HepG2 (cell line): Measurements from ENCODE around the gene SNRPD2. TPM values are rescaled to one million over a fixed set of nuclear protein-coding genes. Genes with fewer than 3 reads are reported as not detected.
A peak's percentile ranks its signal among the peaks of the same experiment; 100 is the strongest.

Experiments used
- AHR ChIP-seq: IDR thresholded peaks from 2 replicates; pipeline ENCODE4 v1.6.1; 2018; ENCODE audit warnings: missing genetic modification reagents, missing compliant biosample characterization
- BRCA1 ChIP-seq: sonication (generic); formaldehyde crosslinking; IDR thresholded peaks from 2 replicates; pipeline ENCODE4 v1.4.0; 2020; ENCODE audit warnings: missing genetic modification reagents
- CBX5 ChIP-seq: sonication (generic); formaldehyde crosslinking; IDR thresholded peaks from 2 replicates; pipeline ENCODE4 v1.4.0; 2020; ENCODE audit warnings: missing genetic modification reagents, borderline replicate concordance
- CHD2 ChIP-seq: IDR thresholded peaks from 2 replicates; pipeline ENCODE4 v1.6.1; 2011; ENCODE audit warnings: low read depth, low read length, improper control_type of control experiment
- DMTF1 ChIP-seq: sonication (generic); formaldehyde crosslinking; IDR thresholded peaks from 2 replicates; pipeline ENCODE4 v1.4.0; 2020; ENCODE audit warnings: mild to moderate bottlenecking, missing genetic modification reagents
- GLI4 ChIP-seq: sonication (generic); formaldehyde crosslinking; IDR thresholded peaks from 2 replicates; pipeline ENCODE4 v1.5.1; 2020; ENCODE audit warnings: missing genetic modification reagents, mild to moderate bottlenecking, moderate library complexity, borderline replicate concordance
- HIVEP1 ChIP-seq: sonication (generic); formaldehyde crosslinking; IDR thresholded peaks from 2 replicates; pipeline ENCODE4 v1.4.0; 2020; ENCODE audit warnings: mild to moderate bottlenecking, missing genetic modification reagents
- HMGA1 ChIP-seq: sonication (generic); formaldehyde crosslinking; conservative IDR thresholded peaks from 2 replicates; pipeline ENCODE4 v1.4.0; 2020; ENCODE audit warnings: missing genetic modification reagents
- KDM2A ChIP-seq: sonication (generic); formaldehyde crosslinking; IDR thresholded peaks from 2 replicates; pipeline ENCODE4 v1.4.0; 2020; ENCODE audit warnings: low read depth, missing genetic modification reagents, borderline replicate concordance
- KLF12 ChIP-seq: sonication (generic); formaldehyde crosslinking; IDR thresholded peaks from 2 replicates; pipeline ENCODE4 v1.4.0; 2020; ENCODE audit warnings: missing genetic modification reagents, borderline replicate concordance
- KLF6 ChIP-seq: IDR thresholded peaks from 2 replicates; pipeline ENCODE4 v1.8.0; 2016; ENCODE audit warnings: missing biosample characterization, missing genetic modification reagents
- LCORL ChIP-seq, 2 experiments: fragments of 450-650 bp in 1 of 2; sonication (generic) in 1 of 2; formaldehyde crosslinking in 1 of 2; IDR thresholded peaks; 2 replicates each; pipeline versions ENCODE4 v1.5.0 to v1.6.1; 2017 to 2020; ENCODE audit warnings: antibody characterized with exemption in 1 of 2, missing genetic modification reagents in 1 of 2
- MAX ChIP-seq: IDR thresholded peaks from 2 replicates; pipeline ENCODE4 v1.6.1; 2012; ENCODE audit warnings: inconsistent platforms
- MTERF4 ChIP-seq: sonication (generic); formaldehyde crosslinking; IDR thresholded peaks from 2 replicates; pipeline ENCODE4 v1.8.0; 2023; ENCODE audit warnings: mild to moderate bottlenecking, missing genetic modification reagents
- NFYB ChIP-seq: sonication (generic); formaldehyde crosslinking; IDR thresholded peaks from 2 replicates; pipeline ENCODE4 v1.4.0; 2020; ENCODE audit warnings: missing genetic modification reagents
- RXRB ChIP-seq: IDR thresholded peaks from 2 replicates; pipeline ENCODE4 v1.6.1; 2016; ENCODE audit warnings: borderline replicate concordance, missing genetic modification reagents, missing compliant biosample characterization
- ZBTB1 ChIP-seq: sonication (generic); formaldehyde crosslinking; IDR thresholded peaks from 2 replicates; pipeline ENCODE4 v1.4.0; 2020; ENCODE audit warnings: missing genetic modification reagents, borderline replicate concordance
- ZFP82 ChIP-seq: sonication (generic); formaldehyde crosslinking; IDR thresholded peaks from 2 replicates; pipeline ENCODE4 v1.5.1; 2020; ENCODE audit warnings: mild to moderate bottlenecking, missing genetic modification reagents, borderline replicate concordance
- ZFP90 ChIP-seq: sonication (generic); formaldehyde crosslinking; IDR thresholded peaks from 2 replicates; pipeline ENCODE4 v1.8.0; 2022; ENCODE audit warnings: missing genetic modification reagents, mild to moderate bottlenecking, inconsistent platforms, borderline replicate concordance
- ZHX1 ChIP-seq: sonication (generic); formaldehyde crosslinking; IDR thresholded peaks from 2 replicates; pipeline ENCODE4 v1.8.1; 2022; ENCODE audit warnings: low read depth, mild to moderate bottlenecking, missing genetic modification reagents
- ZMYM2 ChIP-seq: sonication (generic); formaldehyde crosslinking; IDR thresholded peaks from 2 replicates; pipeline ENCODE4 v1.8.0; 2022; ENCODE audit warnings: mild to moderate bottlenecking, missing genetic modification reagents
- ZNF530 ChIP-seq: sonication (generic); formaldehyde crosslinking; IDR thresholded peaks from 2 replicates; pipeline ENCODE4 v1.5.0; 2020; ENCODE audit warnings: low read depth, mild to moderate bottlenecking, missing genetic modification reagents
- ZNF777 ChIP-seq: sonication (generic); formaldehyde crosslinking; IDR thresholded peaks from 2 replicates; pipeline ENCODE4 v1.4.0; 2020; ENCODE audit warnings: missing genetic modification reagents
- polyA plus RNA-seq, 8 experiments: library from polyadenylated mRNA; depleted of rRNA in 3 of 8; stranded (reverse) in 7 of 8; unstranded in 1 of 8; fragments of >200 nt; fragmentation: Illumina TruSeq in 4 of 8; extraction: Trizol in 4 of 8; gene quantifications; 2 replicates each; pipeline versions ENCODE4 v1.2.1 to v1.2.3, GENCODE V29; 2011 to 2016; ENCODE audit warnings: low read depth in 4 of 8, missing spikeins in 1 of 8, mixed read lengths in 1 of 8; ENCODE audit not compliant: insufficient read depth in 1 of 8
- total RNA-seq, 5 experiments: library from RNA; depleted of rRNA; stranded (reverse); fragments of >200 nt; fragmentation: Illumina TruSeq; extraction: Trizol; gene quantifications; 2 replicates each; pipeline ENCODE4 v1.2.3, GENCODE V29; 2016; ENCODE audit warnings: low read depth in 1 of 5

Gene SNRPD2
- total and polyA plus RNA-seq, 2 of the 13 experiments (the other 11 are each of a cell fraction or from before 2014, with no cell fraction given): 299 to 485 TPM

GRCh38 chr19:45643024-45643926, 48.5 kb downstream of the SNRPD2 start (continued):
- TF ChIP-seq ZHX1: no peak
- TF ChIP-seq MTERF4: no peak; the same call in 1 of the 2 replicates
- TF ChIP-seq ZNF777: peak; percentile 63
- TF ChIP-seq LCORL (IDR thresholded peaks at IDR 0.05): no peak
- TF ChIP-seq LCORL (CRISPR knock-in tag; IDR thresholded peaks at IDR 0.05): peak; percentile 11; the same call in 1 of the 2 replicates
- 0 out of 2 replicates have a peak, but pooled peaks have one; percentile 22 for TF ChIP-seq ZFP90
- no peak; the same call in 1 of the 2 replicates for TF ChIP-seq CBX5
- no peak for TF ChIP-seq CHD2
- TF ChIP-seq BRCA1 (CRISPR knock-in tag): no peak
- 0 out of 2 replicates have a peak, but pooled peaks have one; percentile 30 for TF ChIP-seq MAX
- TF ChIP-seq ZNF530 (CRISPR knock-in tag): no peak
- TF ChIP-seq DMTF1 (CRISPR knock-in tag): no peak
- no peak for TF ChIP-seq KLF6 (CRISPR knock-in tag)
- TF ChIP-seq RXRB (CRISPR knock-in tag): peak; percentile 13; the same call in 1 of the 2 replicates
- TF ChIP-seq KLF12 (CRISPR knock-in tag): no peak
- TF ChIP-seq AHR (CRISPR knock-in tag): peak; percentile 12; the same call in 1 of the 2 replicates
- TF ChIP-seq ZMYM2 (CRISPR knock-in tag): peak; percentile 44; the same call in 1 of the 2 replicates
- no peak for TF ChIP-seq HMGA1 (CRISPR knock-in tag)
- no peak for TF ChIP-seq ZBTB1 (CRISPR knock-in tag)
- TF ChIP-seq KDM2A (CRISPR knock-in tag): peak; percentile 75; the same call in 1 of the 2 replicates
- TF ChIP-seq HIVEP1: no peak
- TF ChIP-seq NFYB (CRISPR knock-in tag): 0 out of 2 replicates have a peak, but pooled peaks have one; percentile 23
- TF ChIP-seq ZFP82 (CRISPR knock-in tag): no peak
- no peak for TF ChIP-seq GLI4
